Retinal pigment epithelial cell (primary cell): ENCODE data around the gene WSCD2.

Experiments
- DNase-seq: peaks from one replicate; pipeline ENCODE4 v3.0.0-alpha.2; 2010; ENCODE audit warnings: low read depth
- H3K4me3 ChIP-seq: 2 replicates; pipeline ENCODE4 v1.5.1; 2011; ENCODE audit warnings: mild to moderate bottlenecking, low read length, control low read depth, moderate library complexity
- CTCF ChIP-seq: conservative IDR thresholded peaks from 2 replicates; pipeline ENCODE4 v1.5.1; 2011; ENCODE audit warnings: low read depth, low read length, control low read depth, inconsistent platforms

Gene WSCD2

DNA sequence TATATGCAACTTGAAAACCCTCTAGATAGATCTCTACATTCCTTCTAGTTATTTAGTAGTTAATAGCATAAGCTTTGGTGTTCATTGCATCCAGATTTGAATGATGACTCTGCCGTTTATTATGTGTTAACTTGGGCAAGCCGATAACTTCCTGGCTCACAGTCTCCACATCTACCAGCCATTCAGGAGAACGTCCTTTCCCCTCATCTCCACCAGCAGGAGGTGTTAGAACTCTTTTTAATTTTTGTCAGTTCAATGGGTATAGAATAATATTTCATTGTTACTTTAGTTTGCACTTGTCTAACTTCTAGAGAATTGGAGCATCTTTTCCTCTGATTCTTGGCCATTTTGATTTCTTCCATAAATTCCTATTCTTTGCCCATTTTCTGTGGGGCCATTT lies 30.0 kb upstream of the WSCD2 start:
- no peak for TF ChIP-seq CTCF
- H3K4me3 ChIP-seq = no peak overlapping the region
- no peak for DNase-seq

- no peak for DNase-seq
- no peak for TF ChIP-seq CTCF
- H3K4me3 ChIP-seq = no peak overlapping the region
These were observed 29.2 kb upstream of the WSCD2 start for GRCh38 chr12:108099778-108100489.

GRCh38 chr12:108101605-108102175 lies 27.4 kb upstream of the WSCD2 start:
- H3K4me3 ChIP-seq = no peak overlapping the region
- no peak for DNase-seq
- TF ChIP-seq CTCF = no peak

- H3K4me3 ChIP-seq = no peak overlapping the region
- DNase-seq = no peak
- TF ChIP-seq CTCF = no peak
These were observed 26.7 kb upstream of the WSCD2 start for GRCh38 chr12:108102363-108102762.

GRCh38 chr12:108103087-108103486 lies 26.0 kb upstream of the WSCD2 start:
- no peak for DNase-seq
- TF ChIP-seq CTCF = no peak
- no peak overlapping the region for H3K4me3 ChIP-seq

GRCh38 chr12:108103517-108103916 lies 25.6 kb upstream of the WSCD2 start:
- no peak overlapping the region for H3K4me3 ChIP-seq
- DNase-seq = no peak
- TF ChIP-seq CTCF = no peak

DNA sequence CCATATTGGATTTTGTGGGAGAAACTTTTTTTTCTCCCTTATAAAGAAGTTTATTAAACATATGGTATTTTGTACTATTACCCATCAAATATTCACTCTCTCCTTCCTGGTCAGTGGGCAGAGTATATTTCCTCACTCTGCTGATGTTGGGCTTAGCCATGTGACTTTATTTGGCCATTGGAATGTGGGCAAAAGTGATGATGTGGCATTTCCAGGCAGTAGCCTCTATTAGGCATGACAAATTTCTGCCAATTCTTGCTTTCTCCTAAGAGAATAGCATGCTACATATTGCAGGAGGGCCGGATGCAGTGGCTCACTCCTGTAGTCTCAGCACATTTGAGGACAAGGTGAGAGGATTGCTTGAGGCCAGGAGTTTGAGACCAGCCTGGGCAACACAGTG lies 24.4 kb upstream of the WSCD2 start:
- no peak for DNase-seq
- no peak overlapping the region for H3K4me3 ChIP-seq
- TF ChIP-seq CTCF = no peak
